ENCODE data around the gene FOLR1. TPM values are rescaled to one million over a fixed set of nuclear protein-coding genes. Genes with fewer than 3 reads are reported as not detected.

Gene FOLR1
- total and polyA plus RNA-seq, 2 of the 4 experiments (the other 2 are of a cell fraction), result 0.24 TPM; not detected in 1

- peaks cover 32 to 93% of the 10 kb centered on the region in 2 experiments for H3K79me1 ChIP-seq (ENCODE audit: low read depth in 1 of 2, low read length in 2 of 2)
- no peak overlapping the region for H2AK9ac ChIP-seq (replicated peaks; ENCODE audit: low read depth, low read length, poor library complexity)
- H2BK15ac ChIP-seq (ENCODE audit: low read depth, low read length), result no peak overlapping the region
- H2AFZ ChIP-seq (replicated peaks; ENCODE audit: low read length, poor library complexity), result no peak overlapping the region
- no peak for TF ChIP-seq ELK1 (IDR thresholded peaks at IDR 0.05; ENCODE audit: borderline replicate concordance, low read depth, low read length)
- TF ChIP-seq CEBPB (IDR thresholded peaks at IDR 0.05; ENCODE audit: low read depth, low read length), result no peak
- no peak for TF ChIP-seq RFX5 (IDR thresholded peaks at IDR 0.05; ENCODE audit: low read depth, low read length)
- no peak for TF ChIP-seq MXI1 (IDR thresholded peaks at IDR 0.05; ENCODE audit: borderline replicate concordance, low read depth, low read length)
- no peak for TF ChIP-seq NFE2L2 (IDR thresholded peaks at IDR 0.05; ENCODE audit: low read depth, low read length)
- no peak for TF ChIP-seq MAFK (IDR thresholded peaks at IDR 0.05; ENCODE audit: low read depth, low read length)
- TF ChIP-seq CTCF (conservative IDR thresholded peaks at IDR 0.05; ENCODE audit: low read depth, low read length), result no peak
- TF ChIP-seq SMC3 (IDR thresholded peaks at IDR 0.05; ENCODE audit: low read depth, low read length), result no peak
- TF ChIP-seq FOS (IDR thresholded peaks at IDR 0.05; ENCODE audit: low read depth, low read length), result no peak
- TF ChIP-seq POLR2A (IDR thresholded peaks at IDR 0.05; ENCODE audit: low read depth, low read length), result no peak
- no peak for TF ChIP-seq BHLHE40 (IDR thresholded peaks at IDR 0.05; ENCODE audit: low read depth, low read length)
- TF ChIP-seq USF2 (IDR thresholded peaks at IDR 0.05; ENCODE audit: low read depth, low read length), result no peak
- no peak for TF ChIP-seq RCOR1 (IDR thresholded peaks at IDR 0.05; ENCODE audit: insufficient replicate concordance, low read length)
- TF ChIP-seq MAZ (IDR thresholded peaks at IDR 0.05; ENCODE audit: borderline replicate concordance, low read depth, low read length), result no peak
- TF ChIP-seq CHD1 (IDR thresholded peaks at IDR 0.05; ENCODE audit: low read depth, low read length), result no peak
- TF ChIP-seq RAD21 (IDR thresholded peaks at IDR 0.05; ENCODE audit: low read length), result no peak
- DNase-seq (no peak), ATAC-seq (ENCODE audit: low read depth) (no peak)
- POLR2A ChIA-PET (ENCODE audit: unreplicated experiment), result no interaction called here
- no peaks in the 10 kb centered on the region for H3K27me3 ChIP-seq (ENCODE audit: control insufficient read depth, insufficient read depth, low read length)
- no peak overlapping the region for H3K9ac ChIP-seq (ENCODE audit: low read depth, low read length)
- no peak overlapping the region for H3K27ac ChIP-seq (ENCODE audit: insufficient read depth, low read length)
- CTCF ChIA-PET, result no interaction called here
- H4K5ac ChIP-seq (ENCODE audit: low read depth, low read length), result no peak overlapping the region
- H2BK20ac ChIP-seq (ENCODE audit: low read depth, low read length), result no peak overlapping the region
- dilution Hi-C loops (cut with HindIII; ENCODE audit: low sequenced_read_pairs, unreplicated experiment), result no loop called here
- no peak overlapping the region for H2BK5ac ChIP-seq (ENCODE audit: low read depth, low read length, poor library complexity, severe bottlenecking)
- in situ Hi-C loops (cut with MboI; ENCODE audit: low sequenced_read_pairs), result no loop called here
- H3K18ac ChIP-seq (ENCODE audit: low read depth, low read length), result no peak overlapping the region
- H3K4me2 ChIP-seq (ENCODE audit: low read depth, low read length), result no peak overlapping the region
- peaks cover 4% of the 10 kb centered on the region; the same call in 1 of the 2 replicates for H3K4me1 ChIP-seq (ENCODE audit: control insufficient read depth, insufficient read depth, low read length)
- H3K56ac ChIP-seq (ENCODE audit: extremely low read depth, insufficient read depth, low read length), result no peak overlapping the region
- no peak overlapping the region for H3K4ac ChIP-seq (ENCODE audit: low read depth, low read length)
- H3K23ac ChIP-seq (ENCODE audit: low read depth, low read length), result no peak overlapping the region
- no peak overlapping the region for H4K8ac ChIP-seq (ENCODE audit: low read depth in 2 of 2, low read length in 2 of 2)
- no peak overlapping the region for H2AK5ac ChIP-seq (ENCODE audit: low read depth, low read length)
- H2BK120ac ChIP-seq (ENCODE audit: low read depth, low read length), result no peak overlapping the region
- no CpG with 5 or more reads among the region's 7 CpGs for whole genome bisulfite sequencing, 2 experiments (ENCODE audit: extremely low coverage in 2 of 2, insufficient read length in 1 of 2)
- peaks cover 76% of the 10 kb centered on the region for H4K20me1 ChIP-seq (ENCODE audit: insufficient read depth, low read length)
- peaks cover 70% of the 10 kb centered on the region for H3K36me3 ChIP-seq (ENCODE audit: control insufficient read depth, insufficient read depth, low read length)
- peaks cover 3% of the 10 kb centered on the region; the same call in 1 of the 2 replicates for H3K9me1 ChIP-seq (ENCODE audit: insufficient read depth, low read length)
- H4K91ac ChIP-seq (ENCODE audit: insufficient read depth, low read depth, low read length), result no peak overlapping the region
- no peaks in the 10 kb centered on the region for H3K9me3 ChIP-seq (ENCODE audit: control insufficient read depth, insufficient read depth, low read length)
- H3K14ac ChIP-seq (replicated peaks; ENCODE audit: low read depth, low read length), result no peak overlapping the region
- no TSS peak for BruUV-seq (replicated peaks)
- H3K4me3 ChIP-seq (ENCODE audit: insufficient read depth, low read depth, low read length), result no peak overlapping the region
- intact Hi-C loops (cut with micrococcal nuclease), result no loop called here
Measured at GRCh38 chr11:72228844-72229231, 36.9 kb downstream of the FOLR1 start.

All from IMR-90 (cell line).